Stimulated activated naive CD8-positive, alpha-beta T cell treated with anti-CD3 and anti-CD28 coated beads, Interleukin-15, Interleukin-2, amounts not matched to agents 100 ng/mL and 50 ng/mL, for 24 hours (primary cell): ENCODE data around the gene OSTN.
"Not testable (repeated sequence)": the region's sequence is repeated elsewhere in the genome, so short reads cannot be mapped to it uniquely, and the experiment has no call there.

Source experiments
- H3K27ac Mint-ChIP-seq: one replicate; pipeline ENCODE4 v1.8.0; 2021; ENCODE audit warnings: mild to moderate bottlenecking, mixed read lengths
- H3K27me3 Mint-ChIP-seq: one replicate; pipeline ENCODE4 v1.8.0; 2021; ENCODE audit warnings: mixed read lengths
- H3K36me3 Mint-ChIP-seq: one replicate; pipeline ENCODE4 v1.8.0; 2021; ENCODE audit warnings: low read depth, mixed read lengths
- H3K4me1 Mint-ChIP-seq: one replicate; pipeline ENCODE4 v1.8.0; 2021; ENCODE audit warnings: low read depth, mixed read lengths
- H3K4me3 Mint-ChIP-seq: one replicate; pipeline ENCODE4 v1.8.0; 2021; ENCODE audit warnings: mild to moderate bottlenecking, mixed read lengths
- H3K9me3 Mint-ChIP-seq: one replicate; pipeline ENCODE4 v1.8.0; 2021; ENCODE audit warnings: mixed read lengths

OSTN gene

DNA sequence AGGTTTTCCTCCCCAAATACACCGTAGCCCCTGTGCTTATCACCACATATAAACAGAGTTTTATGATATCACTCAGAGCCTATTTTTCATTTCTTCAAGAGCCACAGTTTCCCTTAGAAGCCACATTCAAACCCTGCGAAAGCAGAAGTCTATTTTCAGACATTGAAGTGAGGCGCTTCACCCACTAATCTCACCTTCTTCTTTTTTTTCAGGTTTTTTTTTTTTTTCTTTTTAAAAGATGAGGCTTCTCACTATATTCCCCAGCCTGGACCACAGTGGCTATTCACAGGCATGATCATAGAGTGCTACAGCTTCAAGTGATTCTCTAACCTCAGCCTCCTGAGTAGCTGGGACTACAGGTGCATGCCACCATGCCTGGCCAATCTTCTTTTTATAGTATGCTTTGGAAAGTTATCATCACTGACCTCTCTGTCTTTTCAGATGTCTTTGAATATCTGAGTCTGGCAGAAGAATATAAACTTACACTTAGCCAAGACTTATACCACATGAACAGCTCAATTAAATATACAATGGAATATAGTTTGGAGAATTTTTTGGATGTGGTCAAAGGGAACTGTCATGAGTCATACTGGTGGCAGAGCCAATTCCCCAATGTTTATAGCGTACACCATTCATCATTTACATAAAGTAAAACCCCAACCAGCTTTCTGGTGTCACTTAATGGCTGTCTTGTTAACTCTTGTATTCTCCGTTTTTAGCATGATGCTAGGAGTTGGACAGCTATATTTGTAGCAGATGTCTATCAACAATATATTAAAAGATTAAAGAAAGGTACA lies 70.4 kb downstream of the OSTN start:
- no peaks in the 10 kb centered on the region for H3K4me1 Mint-ChIP-seq
- H3K36me3 Mint-ChIP-seq: no peaks in the 10 kb centered on the region
- H3K4me3 Mint-ChIP-seq: no peak overlapping the region
- no peak overlapping the region for H3K27ac Mint-ChIP-seq
- H3K27me3 Mint-ChIP-seq: no peaks in the 10 kb centered on the region
- no peaks in the 10 kb centered on the region for H3K9me3 Mint-ChIP-seq

GRCh38 chr3:191275244-191275643 lies 76.2 kb downstream of the OSTN start:
- not testable (repeated sequence) for H3K27ac Mint-ChIP-seq, H3K27me3 Mint-ChIP-seq

GRCh38 chr3:191275751-191276150 lies 76.7 kb downstream of the OSTN start:
- H3K4me3 Mint-ChIP-seq: no peak overlapping the region

More at GRCh38 chr3:191275244-191275643, 76.2 kb downstream of the OSTN start:
- not testable (repeated sequence) for H3K9me3 Mint-ChIP-seq, H3K4me1 Mint-ChIP-seq, H3K4me3 Mint-ChIP-seq, H3K36me3 Mint-ChIP-seq

DNA sequence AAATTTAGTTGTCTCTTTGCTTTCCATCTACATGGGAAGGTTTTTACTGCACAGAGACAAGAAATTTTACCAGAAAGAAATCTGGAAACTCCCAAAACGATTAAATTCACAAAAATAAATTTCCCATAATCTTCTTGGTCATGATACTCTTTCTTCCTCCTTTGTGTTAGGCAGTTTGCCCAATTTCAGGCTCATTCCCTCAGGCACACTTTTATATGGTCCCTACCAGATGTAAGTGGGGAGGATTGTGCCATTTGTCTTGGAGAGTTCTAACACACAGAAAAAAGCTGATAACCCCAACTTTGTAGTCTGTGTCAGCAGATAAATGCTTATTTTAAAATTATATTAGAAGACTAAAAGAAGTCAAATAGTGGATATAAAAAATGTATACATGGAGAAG lies 81.1 kb downstream of the OSTN start:
- Mint-ChIP-seq H3K4me1 (no peaks in the 10 kb centered on the region), H3K9me3 (peaks cover 3% of the 10 kb centered on the region), H3K36me3 (no peaks in the 10 kb centered on the region), H3K27ac (no peak overlapping the region), H3K4me3 (no peak overlapping the region), H3K27me3 (no peaks in the 10 kb centered on the region)

More at GRCh38 chr3:191275751-191276150, 76.7 kb downstream of the OSTN start:
- no peaks in the 10 kb centered on the region for H3K27me3 Mint-ChIP-seq
- no peaks in the 10 kb centered on the region for H3K36me3 Mint-ChIP-seq
- H3K9me3 Mint-ChIP-seq: no peaks in the 10 kb centered on the region
- no peak overlapping the region for H3K27ac Mint-ChIP-seq
- H3K4me1 Mint-ChIP-seq: no peaks in the 10 kb centered on the region

DNA sequence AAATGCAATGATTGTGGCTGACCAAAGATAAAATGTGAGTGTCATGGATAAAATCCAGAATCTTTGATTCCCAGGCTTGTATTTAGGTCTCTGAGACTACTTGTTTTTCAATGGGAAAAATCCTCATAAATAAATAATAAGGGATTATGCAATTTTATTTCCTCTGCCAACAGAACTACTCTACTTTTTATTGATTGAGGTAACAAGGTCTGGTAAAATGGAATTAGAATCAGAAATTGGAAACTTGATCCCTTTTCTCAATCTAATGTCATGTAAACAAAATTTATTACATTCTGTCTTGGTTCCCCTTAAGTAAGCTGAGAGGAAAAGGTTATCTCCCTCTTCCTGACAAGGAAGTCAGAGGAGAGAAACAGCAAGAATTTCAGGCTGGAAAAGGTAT lies 81.8 kb downstream of the OSTN start:
- no peak overlapping the region for H3K27ac Mint-ChIP-seq
- no peak overlapping the region for H3K4me3 Mint-ChIP-seq
- no peaks in the 10 kb centered on the region for H3K36me3 Mint-ChIP-seq
- no peaks in the 10 kb centered on the region for H3K4me1 Mint-ChIP-seq
- H3K9me3 Mint-ChIP-seq: peaks cover 3% of the 10 kb centered on the region
- no peaks in the 10 kb centered on the region for H3K27me3 Mint-ChIP-seq

DNA sequence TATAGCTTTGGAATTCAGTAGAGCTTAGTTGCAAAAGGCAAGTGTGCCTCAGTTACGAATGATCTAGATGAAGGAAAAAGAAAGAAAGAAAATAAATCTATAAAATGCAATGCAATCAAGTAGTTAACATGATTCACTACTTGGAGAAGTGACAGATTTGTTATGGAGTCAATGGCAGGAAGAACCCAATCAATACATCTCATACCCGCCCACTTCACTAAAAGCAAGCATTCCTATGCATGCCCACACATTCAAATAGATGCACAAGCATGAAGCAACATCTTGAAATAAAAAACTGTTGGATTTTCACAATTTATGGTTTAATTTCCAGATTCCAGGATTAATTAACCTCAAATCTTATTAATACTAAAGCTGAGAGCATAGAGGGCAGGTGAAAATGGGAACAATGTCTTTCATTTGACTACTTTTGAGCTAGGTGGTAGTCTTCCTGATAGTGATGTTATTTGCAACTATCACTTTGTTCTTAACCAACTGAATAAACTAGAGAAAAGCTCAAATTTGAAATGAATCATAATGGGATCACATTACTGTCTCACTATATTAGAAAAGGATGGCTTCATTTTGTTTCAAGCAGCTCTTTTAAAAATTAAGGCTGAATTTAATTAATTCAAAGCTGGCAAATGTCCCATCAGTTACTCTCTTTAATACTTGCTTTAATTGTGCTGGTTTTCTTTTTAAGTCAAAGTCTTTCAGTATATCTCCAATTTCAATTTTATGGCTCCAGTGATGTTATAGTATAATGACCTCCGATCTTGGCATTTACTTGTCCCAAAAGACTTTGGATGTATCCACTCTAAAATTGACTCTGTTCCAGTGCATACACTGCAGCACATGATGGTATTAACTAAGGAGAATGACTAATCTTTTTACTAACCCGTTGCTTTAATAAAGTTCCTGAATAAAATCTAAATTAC lies 83.5 kb downstream of the OSTN start:
- H3K4me3 Mint-ChIP-seq: no peak overlapping the region
- H3K36me3 Mint-ChIP-seq: no peaks in the 10 kb centered on the region
- H3K27ac Mint-ChIP-seq: no peak overlapping the region
- no peaks in the 10 kb centered on the region for H3K27me3 Mint-ChIP-seq
- H3K9me3 Mint-ChIP-seq: peaks cover 3% of the 10 kb centered on the region
- H3K4me1 Mint-ChIP-seq: no peaks in the 10 kb centered on the region

DNA sequence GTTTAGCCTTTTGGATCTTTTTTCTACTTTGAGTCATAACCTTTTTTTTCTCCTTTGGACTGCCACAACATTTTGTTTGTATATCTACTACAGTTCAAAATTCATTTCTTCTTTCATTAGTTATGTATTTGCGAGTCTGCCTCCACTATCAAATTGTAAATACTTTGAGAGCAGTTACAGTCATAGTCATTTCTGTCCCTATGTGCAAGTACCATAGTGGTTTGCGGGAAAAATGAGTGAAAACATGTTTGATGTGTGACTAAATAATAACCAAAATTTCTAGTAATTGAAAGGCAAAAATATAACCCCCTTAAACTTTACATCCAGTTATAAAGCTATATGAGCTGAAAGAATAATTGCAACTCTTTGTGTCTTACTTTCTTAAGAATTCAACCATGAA lies 84.4 kb downstream of the OSTN start:
- H3K9me3 Mint-ChIP-seq: peaks cover 3% of the 10 kb centered on the region
- H3K36me3 Mint-ChIP-seq: no peaks in the 10 kb centered on the region
- no peaks in the 10 kb centered on the region for H3K27me3 Mint-ChIP-seq
- H3K4me3 Mint-ChIP-seq: no peak overlapping the region
- H3K27ac Mint-ChIP-seq: no peak overlapping the region
- no peaks in the 10 kb centered on the region for H3K4me1 Mint-ChIP-seq

- Mint-ChIP-seq H3K36me3 (no peaks in the 10 kb centered on the region), H3K4me3 (peak overlapping the region; percentile 25), H3K27me3 (no peaks in the 10 kb centered on the region), H3K27ac (peak overlapping the region; percentile 13), H3K4me1 (peaks cover 7% of the 10 kb centered on the region), H3K9me3 (no peaks in the 10 kb centered on the region)
These were observed 91.4 kb downstream of the OSTN start for GRCh38 chr3:191290311-191291025.

DNA sequence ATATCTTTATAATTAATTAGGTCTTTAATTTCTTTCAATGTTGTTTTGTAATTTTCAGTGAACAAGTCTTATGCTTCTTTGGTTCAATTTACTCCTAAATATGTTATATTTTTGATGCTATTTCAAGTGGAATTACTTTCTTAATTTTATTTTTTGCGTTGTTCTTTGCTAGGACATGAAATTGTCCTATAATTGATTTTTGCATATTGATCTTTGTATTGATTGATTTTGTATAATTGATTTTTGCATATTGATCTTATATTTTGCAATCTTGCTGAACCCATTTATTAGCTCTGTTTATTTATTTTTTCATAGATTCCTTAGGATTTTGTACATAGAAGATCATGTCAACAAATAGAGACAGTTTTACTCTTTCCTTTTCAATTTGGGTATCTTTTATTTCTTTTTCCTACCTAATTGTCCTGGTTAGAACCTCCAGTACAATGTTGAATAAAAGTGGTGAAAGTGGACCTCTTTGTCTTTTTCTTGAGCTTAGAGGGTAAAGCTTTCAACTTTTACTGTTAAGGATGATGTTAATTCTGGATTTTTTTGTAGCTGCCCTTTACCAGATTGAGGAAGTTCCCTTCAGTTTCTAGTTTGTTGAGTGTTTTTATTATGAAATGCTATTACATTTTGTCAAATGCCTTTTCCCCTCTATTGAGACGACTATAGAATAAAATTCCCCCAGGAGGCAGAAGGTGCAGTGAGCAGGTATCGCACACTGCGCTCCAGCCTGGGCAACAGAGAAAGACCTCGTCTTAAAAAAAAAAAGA lies 93.4 kb downstream of the OSTN start:
- Mint-ChIP-seq H3K4me3 (no peak overlapping the region), H3K9me3 (no peaks in the 10 kb centered on the region), H3K27me3 (no peaks in the 10 kb centered on the region), H3K36me3 (no peaks in the 10 kb centered on the region), H3K27ac (no peak overlapping the region), H3K4me1 (peaks cover 11% of the 10 kb centered on the region)

DNA sequence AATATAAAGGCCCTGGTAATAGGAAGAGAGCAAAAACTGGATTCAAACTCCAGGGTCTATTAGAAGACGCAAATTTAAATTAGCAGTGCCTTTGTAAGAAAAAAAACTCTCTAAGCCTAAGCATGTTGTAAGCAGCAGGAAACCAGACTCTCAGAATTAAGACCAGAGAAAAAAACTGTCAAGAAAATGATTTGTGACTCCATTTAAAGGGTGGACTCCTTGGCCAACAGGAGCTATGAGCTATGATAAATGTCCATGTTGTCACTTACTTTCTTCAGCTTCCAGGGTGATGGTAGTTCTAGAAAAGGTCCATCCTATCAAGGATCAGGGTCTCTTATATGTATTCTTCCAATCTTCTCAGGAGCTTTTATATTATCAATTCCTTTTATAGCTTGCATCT lies 95.2 kb downstream of the OSTN start:
- Mint-ChIP-seq H3K27me3 (no peaks in the 10 kb centered on the region), H3K4me3 (no peak overlapping the region), H3K4me1 (peaks cover 21% of the 10 kb centered on the region), H3K27ac (no peak overlapping the region), H3K9me3 (no peaks in the 10 kb centered on the region), H3K36me3 (no peaks in the 10 kb centered on the region)

- Mint-ChIP-seq H3K4me3 (no peak overlapping the region), H3K36me3 (no peaks in the 10 kb centered on the region), H3K27me3 (no peaks in the 10 kb centered on the region), H3K4me1 (peaks cover 27% of the 10 kb centered on the region), H3K27ac (no peak overlapping the region), H3K9me3 (no peaks in the 10 kb centered on the region)
These were observed 97.0 kb downstream of the OSTN start for GRCh38 chr3:191296041-191296541.

GRCh38 chr3:191298846-191299245 lies 99.8 kb downstream of the OSTN start:
- H3K9me3 Mint-ChIP-seq: no peaks in the 10 kb centered on the region
- H3K27ac Mint-ChIP-seq: no peak overlapping the region
- peaks cover 32% of the 10 kb centered on the region for H3K4me1 Mint-ChIP-seq
- no peaks in the 10 kb centered on the region for H3K27me3 Mint-ChIP-seq
- no peaks in the 10 kb centered on the region for H3K36me3 Mint-ChIP-seq
- H3K4me3 Mint-ChIP-seq: no peak overlapping the region

DNA sequence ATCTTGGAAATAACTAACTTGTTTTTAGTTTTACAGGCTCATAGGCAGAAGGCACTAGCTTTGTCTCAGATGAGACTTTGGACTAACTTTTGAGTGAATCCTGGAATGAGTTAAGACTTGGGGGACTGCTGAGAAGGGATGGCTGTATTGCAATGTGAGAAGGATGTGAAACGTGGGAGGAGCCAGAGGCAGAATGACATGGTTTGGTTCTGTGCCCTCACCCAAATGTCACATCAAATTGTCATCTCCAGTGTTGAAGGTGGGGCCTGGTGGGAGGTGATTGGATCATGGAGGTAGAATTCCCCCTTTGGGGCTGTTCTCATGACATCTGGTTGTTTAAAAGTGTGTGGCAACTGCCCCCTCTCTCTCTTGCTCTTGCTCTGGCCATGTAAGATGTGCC lies 101.4 kb downstream of the OSTN start:
- H3K27ac Mint-ChIP-seq: peak overlapping the region; percentile 52
- H3K27me3 Mint-ChIP-seq: no peaks in the 10 kb centered on the region
- H3K36me3 Mint-ChIP-seq: no peaks in the 10 kb centered on the region
- H3K9me3 Mint-ChIP-seq: no peaks in the 10 kb centered on the region
- H3K4me1 Mint-ChIP-seq: peaks cover 32% of the 10 kb centered on the region
- no peak overlapping the region for H3K4me3 Mint-ChIP-seq

DNA sequence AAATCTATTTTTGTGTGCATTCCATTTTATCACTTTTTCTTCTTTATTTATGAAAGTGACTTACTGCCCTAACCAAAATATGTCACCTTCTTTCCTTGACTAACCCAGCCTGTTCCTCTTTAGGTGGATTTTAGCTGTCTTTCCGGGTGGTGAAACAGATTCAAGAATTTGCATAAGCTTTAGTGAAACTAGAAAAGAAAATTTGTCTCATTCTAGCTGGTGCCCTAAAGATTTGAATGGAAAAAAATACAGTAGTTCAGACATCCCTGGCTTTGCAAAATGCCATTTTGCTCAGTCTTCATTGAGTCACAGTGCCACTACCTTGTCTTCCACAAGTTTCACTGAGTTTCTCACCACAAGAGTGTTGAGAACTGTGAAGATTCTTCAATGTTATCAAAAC lies 102.0 kb downstream of the OSTN start:
- Mint-ChIP-seq H3K4me3 (no peak overlapping the region), H3K27me3 (no peaks in the 10 kb centered on the region), H3K36me3 (no peaks in the 10 kb centered on the region), H3K4me1 (peaks cover 32% of the 10 kb centered on the region), H3K27ac (peak overlapping the region; percentile 52), H3K9me3 (no peaks in the 10 kb centered on the region)
